Measurements from ENCODE around the gene HHIP. TPM values are rescaled to one million over a fixed set of nuclear protein-coding genes. Genes with fewer than 3 reads are reported as not detected.

HHIP gene
- total RNA-seq, 2 donors from 2014 or later: 0.48 TPM; not detected in 1

GRCh38 chr4:144647095-144647561 lies 1.2 kb downstream of the HHIP start:
- Mint-ChIP-seq H3K4me3 (peak overlapping the region; percentile 89 to 95), H3K27me3 (ENCODE audit: low read depth) (peaks cover 56% of the 10 kb centered on the region), H3K4me1 (ENCODE audit: low read depth) (peaks cover 24% of the 10 kb centered on the region), H3K36me3 (ENCODE audit: insufficient read depth in 2 of 2) (peaks cover 0 to 2% of the 10 kb centered on the region in 2 donors), H3K9me3 (no peaks in the 10 kb centered on the region), H3K27ac (no peak overlapping the region)
- peak; percentile 12 to 19 for DNase-seq
- ATAC-seq (replicated peaks in 1 of 2): peak; percentile 42 to 47

GRCh38 chr4:144647590-144647989 lies 1.6 kb downstream of the HHIP start:
- no peak for ATAC-seq (replicated peaks in 1 of 2)
- no peak overlapping the region for H3K27ac Mint-ChIP-seq
- peaks cover 56% of the 10 kb centered on the region for H3K27me3 Mint-ChIP-seq (ENCODE audit: low read depth)
- no peak for DNase-seq
- no peaks in the 10 kb centered on the region for H3K9me3 Mint-ChIP-seq
- H3K36me3 Mint-ChIP-seq (ENCODE audit: insufficient read depth in 2 of 2): peaks cover 0 to 2% of the 10 kb centered on the region in 2 donors
- peaks cover 24% of the 10 kb centered on the region for H3K4me1 Mint-ChIP-seq (ENCODE audit: low read depth)
- peak overlapping the region; percentile 89 to 95 for H3K4me3 Mint-ChIP-seq

- peaks cover 0 to 2% of the 10 kb centered on the region in 2 donors for H3K36me3 Mint-ChIP-seq (ENCODE audit: insufficient read depth in 2 of 2)
- H3K27ac Mint-ChIP-seq: no peak overlapping the region
- ATAC-seq (replicated peaks in 1 of 2) (no peak), DNase-seq (no peak)
- no peaks in the 10 kb centered on the region for H3K9me3 Mint-ChIP-seq
- H3K4me3 Mint-ChIP-seq: peak overlapping the region; percentile 60 to 89
- peaks cover 56% of the 10 kb centered on the region for H3K27me3 Mint-ChIP-seq (ENCODE audit: low read depth)
- peaks cover 24% of the 10 kb centered on the region for H3K4me1 Mint-ChIP-seq (ENCODE audit: low read depth)
These were observed 2.1 kb downstream of the HHIP start for GRCh38 chr4:144648042-144648441.

- ATAC-seq (replicated peaks in 1 of 2) (no peak), DNase-seq (no peak)
- H3K4me1 Mint-ChIP-seq (ENCODE audit: low read depth): peaks cover 24% of the 10 kb centered on the region
- no peak overlapping the region for H3K27ac Mint-ChIP-seq
- peaks cover 53% of the 10 kb centered on the region for H3K27me3 Mint-ChIP-seq (ENCODE audit: low read depth)
- H3K9me3 Mint-ChIP-seq: no peaks in the 10 kb centered on the region
- no peak overlapping the region for H3K4me3 Mint-ChIP-seq
- peaks cover 0 to 2% of the 10 kb centered on the region in 2 donors for H3K36me3 Mint-ChIP-seq (ENCODE audit: insufficient read depth in 2 of 2)
These were observed 3.7 kb downstream of the HHIP start for GRCh38 chr4:144649646-144650045.

- ATAC-seq (replicated peaks in 1 of 2) (no peak), DNase-seq (no peak)
- Mint-ChIP-seq H3K27me3 (ENCODE audit: low read depth) (peaks cover 46% of the 10 kb centered on the region), H3K27ac (no peak overlapping the region), H3K9me3 (no peaks in the 10 kb centered on the region), H3K4me1 (ENCODE audit: low read depth) (peaks cover 24% of the 10 kb centered on the region), H3K4me3 (no peak overlapping the region), H3K36me3 (ENCODE audit: insufficient read depth in 2 of 2) (peaks cover 0 to 2% of the 10 kb centered on the region in 2 donors)
These were observed 4.5 kb downstream of the HHIP start for GRCh38 chr4:144650311-144651005.

- ATAC-seq (replicated peaks in 1 of 2) (no peak), DNase-seq (no peak)
- Mint-ChIP-seq H3K4me3 (no peak overlapping the region), H3K27ac (no peak overlapping the region), H3K9me3 (no peaks in the 10 kb centered on the region), H3K4me1 (ENCODE audit: low read depth) (no peaks in the 10 kb centered on the region), H3K27me3 (ENCODE audit: low read depth) (peaks cover 15% of the 10 kb centered on the region), H3K36me3 (ENCODE audit: insufficient read depth in 2 of 2) (no peaks in the 10 kb centered on the region)
These were observed 8.0 kb downstream of the HHIP start for GRCh38 chr4:144653781-144654545.

- no peak for ATAC-seq (replicated peaks in 1 of 2)
- Mint-ChIP-seq H3K27ac (no peak overlapping the region), H3K36me3 (ENCODE audit: insufficient read depth in 2 of 2) (no peaks in the 10 kb centered on the region), H3K27me3 (ENCODE audit: low read depth) (peaks cover 4% of the 10 kb centered on the region), H3K9me3 (no peaks in the 10 kb centered on the region), H3K4me3 (no peak overlapping the region), H3K4me1 (ENCODE audit: low read depth) (no peaks in the 10 kb centered on the region)
- no peak for DNase-seq
These were observed 9.5 kb downstream of the HHIP start for GRCh38 chr4:144655491-144655890.

- DNase-seq (no peak), ATAC-seq (replicated peaks in 1 of 2) (no peak)
- Mint-ChIP-seq H3K4me1 (ENCODE audit: low read depth) (no peaks in the 10 kb centered on the region), H3K27me3 (ENCODE audit: low read depth) (no peaks in the 10 kb centered on the region), H3K36me3 (ENCODE audit: insufficient read depth in 2 of 2) (no peaks in the 10 kb centered on the region), H3K4me3 (no peak overlapping the region), H3K9me3 (no peaks in the 10 kb centered on the region), H3K27ac (no peak overlapping the region)
These were observed 10.9 kb downstream of the HHIP start for GRCh38 chr4:144656850-144657249.

- H3K4me3 Mint-ChIP-seq: no peak overlapping the region
- no peaks in the 10 kb centered on the region for H3K9me3 Mint-ChIP-seq
- no peak overlapping the region for H3K27ac Mint-ChIP-seq
- H3K36me3 Mint-ChIP-seq (ENCODE audit: insufficient read depth in 2 of 2): no peaks in the 10 kb centered on the region
- H3K4me1 Mint-ChIP-seq (ENCODE audit: low read depth): no peaks in the 10 kb centered on the region
- H3K27me3 Mint-ChIP-seq (ENCODE audit: low read depth): no peaks in the 10 kb centered on the region
- ATAC-seq (replicated peaks in 1 of 2) (no peak), DNase-seq (no peak)
These were observed 12.1 kb downstream of the HHIP start for GRCh38 chr4:144658015-144658567.

- Mint-ChIP-seq H3K4me1 (ENCODE audit: low read depth) (no peaks in the 10 kb centered on the region), H3K27me3 (ENCODE audit: low read depth) (no peaks in the 10 kb centered on the region), H3K4me3 (no peak overlapping the region), H3K27ac (no peak overlapping the region), H3K9me3 (no peaks in the 10 kb centered on the region), H3K36me3 (ENCODE audit: insufficient read depth in 2 of 2) (no peaks in the 10 kb centered on the region)
- ATAC-seq (replicated peaks in 1 of 2) (no peak), DNase-seq (no peak)
These were observed 12.9 kb downstream of the HHIP start for GRCh38 chr4:144658903-144659302.

- ATAC-seq (replicated peaks in 1 of 2): no peak
- no peak for DNase-seq
- no peaks in the 10 kb centered on the region for H3K4me1 Mint-ChIP-seq (ENCODE audit: low read depth)
- no peaks in the 10 kb centered on the region for H3K27me3 Mint-ChIP-seq (ENCODE audit: low read depth)
- H3K4me3 Mint-ChIP-seq: no peak overlapping the region
- H3K9me3 Mint-ChIP-seq: no peaks in the 10 kb centered on the region
- no peaks in the 10 kb centered on the region for H3K36me3 Mint-ChIP-seq (ENCODE audit: insufficient read depth in 2 of 2)
- no peak overlapping the region for H3K27ac Mint-ChIP-seq
These were observed 13.5 kb downstream of the HHIP start for GRCh38 chr4:144659447-144659846.

GRCh38 chr4:144663834-144664475 lies 18.0 kb downstream of the HHIP start:
- Mint-ChIP-seq H3K4me3 (no peak overlapping the region), H3K27ac (no peak overlapping the region), H3K27me3 (ENCODE audit: low read depth) (no peaks in the 10 kb centered on the region), H3K36me3 (ENCODE audit: insufficient read depth in 2 of 2) (no peaks in the 10 kb centered on the region), H3K4me1 (ENCODE audit: low read depth) (no peaks in the 10 kb centered on the region), H3K9me3 (no peaks in the 10 kb centered on the region)
- DNase-seq: no peak
- ATAC-seq (replicated peaks in 1 of 2): no peak
